NCI-H1436 (cell line): Measurements from ENCODE around the gene ARHGAP44.

Experiments used
- DNase-seq: peaks from one replicate; lab custom pipeline; 2025; lab: John Stamatoyannopoulos, UW

The ARHGAP44 gene

DNA sequence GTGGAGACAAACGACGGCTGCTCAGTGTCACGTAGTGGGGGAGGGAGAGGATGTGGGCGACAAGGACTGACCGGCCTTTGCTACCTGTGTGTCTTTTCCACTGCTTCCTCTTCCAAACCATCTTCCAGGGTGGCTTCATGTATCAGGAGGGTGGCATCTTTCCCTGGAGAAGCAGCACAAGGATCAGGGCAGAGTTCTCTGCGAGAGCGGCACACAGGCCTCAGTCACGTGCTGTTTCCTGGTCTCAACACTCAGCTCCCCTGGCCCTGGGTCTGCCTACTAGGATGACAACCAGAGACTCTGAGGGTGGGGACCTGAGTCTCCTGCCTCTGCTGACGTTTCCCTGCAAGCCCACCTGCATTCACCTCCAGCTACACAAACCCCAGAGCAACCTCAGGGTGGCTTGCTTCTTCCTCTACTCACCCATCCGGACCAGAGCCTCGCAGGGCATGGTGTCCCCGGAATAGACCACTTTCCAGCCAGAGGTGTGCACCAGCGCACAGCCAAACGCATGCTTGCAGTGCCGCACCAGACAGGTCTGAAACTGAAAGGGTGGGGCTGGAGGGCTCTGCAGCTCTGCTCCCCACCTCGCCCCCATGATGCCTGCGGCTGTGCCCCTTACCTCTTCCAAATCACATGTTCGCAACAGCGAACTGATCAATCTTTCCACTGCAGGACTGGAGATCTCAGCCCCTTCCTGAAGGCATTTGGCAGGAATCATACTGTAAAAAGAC is 205.2 kb downstream of the ARHGAP44 start:
- no peak for DNase-seq

DNA sequence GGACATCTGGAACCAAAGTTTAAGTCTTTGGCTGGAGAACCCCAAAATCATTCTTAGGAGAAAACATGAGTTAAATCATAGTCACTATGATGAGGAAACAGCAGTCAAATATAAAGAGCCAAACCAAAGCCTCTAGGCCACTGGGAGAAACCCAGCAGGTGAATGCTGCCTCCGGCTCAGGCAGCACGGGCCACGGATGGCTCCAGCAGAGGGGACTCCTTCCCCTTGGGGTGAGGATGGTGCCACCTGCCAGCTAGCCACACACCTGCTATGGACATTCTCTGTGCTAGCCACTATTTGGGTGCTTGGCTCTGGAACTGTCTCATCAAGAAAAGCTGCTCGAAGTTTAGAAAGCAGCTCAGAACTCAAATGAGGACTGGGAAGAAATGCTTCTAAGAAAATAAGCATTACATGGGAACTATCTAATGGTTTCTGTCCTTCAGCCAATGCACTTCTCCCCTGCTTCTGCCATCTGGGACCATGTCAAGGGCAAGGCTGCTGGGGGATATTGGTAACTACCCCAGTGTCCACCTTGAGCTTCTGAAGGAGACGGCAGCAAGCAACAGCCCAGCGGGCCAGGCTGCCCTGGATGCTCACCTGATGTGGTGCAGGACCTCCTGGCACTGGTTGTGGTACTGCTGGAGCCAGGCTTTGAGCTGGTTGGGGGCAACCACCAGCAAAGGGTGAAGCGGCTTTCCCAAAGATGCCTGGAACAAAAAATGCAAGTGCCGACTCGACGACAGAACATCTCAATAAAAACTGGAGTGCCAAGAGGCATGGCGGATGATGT is 206.0 kb downstream of the ARHGAP44 start:
- DNase-seq = no peak

DNA sequence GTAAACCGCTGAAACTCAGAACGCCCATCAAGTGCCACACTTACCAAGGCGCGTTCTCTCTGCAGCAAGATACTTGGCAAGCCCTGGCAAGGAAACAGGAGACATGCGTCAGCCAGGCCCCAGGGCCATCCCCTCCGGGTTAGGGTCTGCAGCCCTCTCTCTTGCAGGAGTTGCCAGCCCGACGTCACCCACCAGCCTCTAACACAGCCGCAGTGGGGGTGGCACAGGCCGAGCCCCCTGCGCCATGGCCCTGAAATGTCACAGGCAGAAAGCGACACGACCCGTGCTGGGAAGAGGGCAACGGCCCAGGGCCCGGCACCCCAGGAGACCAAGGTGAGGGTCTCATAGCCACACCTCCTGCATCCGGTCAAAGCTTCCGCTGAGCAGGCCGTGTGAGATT is 206.6 kb downstream of the ARHGAP44 start:
- DNase-seq = no peak

DNA sequence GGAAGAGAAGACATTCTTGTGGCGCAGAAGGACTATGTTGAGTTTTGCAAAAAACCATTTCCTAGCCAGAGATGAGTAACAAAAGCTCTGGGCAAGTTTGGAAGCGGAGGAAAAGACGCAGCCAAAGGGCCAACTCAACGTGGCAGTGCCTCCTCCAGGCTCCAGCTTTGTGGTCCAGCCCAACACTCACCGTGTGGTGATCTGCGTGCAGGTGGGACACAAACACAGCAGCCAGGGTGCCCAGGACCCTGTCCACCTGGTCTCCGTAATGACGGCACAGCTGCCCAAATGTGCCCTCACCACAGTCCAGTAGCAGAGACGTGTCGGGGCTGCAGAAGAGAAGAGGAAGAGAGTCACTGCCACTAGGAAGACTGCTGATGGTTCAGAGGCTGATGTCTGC is 207.1 kb downstream of the ARHGAP44 start:
- DNase-seq = no peak

DNA sequence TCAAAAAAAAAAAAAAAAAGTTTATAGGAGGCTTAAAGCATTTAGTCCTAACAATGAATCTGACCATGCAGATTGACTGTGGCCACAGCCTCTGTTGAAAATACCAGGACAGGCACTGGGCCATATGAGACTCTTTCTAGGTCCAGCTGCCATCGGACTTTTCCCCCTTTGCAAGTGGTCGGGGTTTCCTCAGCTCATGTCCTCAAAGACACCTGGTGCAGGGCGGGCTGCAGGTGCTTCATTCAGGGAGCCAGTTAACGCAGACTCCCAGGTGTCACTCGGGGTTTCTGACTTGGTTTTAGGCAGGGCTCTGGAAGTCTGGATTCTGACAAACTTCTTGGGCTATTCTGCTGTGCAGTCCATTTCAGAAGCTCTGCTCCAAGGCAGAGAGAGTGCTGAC is 207.6 kb downstream of the ARHGAP44 start:
- no peak for DNase-seq

DNA sequence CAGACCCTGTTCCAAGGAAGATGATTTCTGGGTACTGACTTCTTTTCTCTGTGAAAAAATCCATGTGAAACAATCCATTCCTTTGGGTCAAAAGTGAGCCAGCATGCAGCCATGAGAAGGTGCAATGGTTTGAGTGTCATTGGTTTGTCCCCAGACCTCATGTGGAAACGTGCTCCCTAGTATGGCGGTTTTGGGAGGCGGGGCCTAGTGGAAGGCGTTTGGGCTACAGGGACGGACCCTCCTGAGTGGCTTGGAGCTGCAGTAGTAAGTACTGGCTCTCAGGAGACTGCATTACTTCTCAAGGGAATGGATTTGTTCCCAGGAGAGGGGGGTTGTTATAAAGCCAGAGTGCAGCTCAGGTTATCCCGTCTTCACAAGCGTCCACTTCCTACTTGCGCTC is 209.2 kb downstream of the ARHGAP44 start:
- DNase-seq = no peak

DNA sequence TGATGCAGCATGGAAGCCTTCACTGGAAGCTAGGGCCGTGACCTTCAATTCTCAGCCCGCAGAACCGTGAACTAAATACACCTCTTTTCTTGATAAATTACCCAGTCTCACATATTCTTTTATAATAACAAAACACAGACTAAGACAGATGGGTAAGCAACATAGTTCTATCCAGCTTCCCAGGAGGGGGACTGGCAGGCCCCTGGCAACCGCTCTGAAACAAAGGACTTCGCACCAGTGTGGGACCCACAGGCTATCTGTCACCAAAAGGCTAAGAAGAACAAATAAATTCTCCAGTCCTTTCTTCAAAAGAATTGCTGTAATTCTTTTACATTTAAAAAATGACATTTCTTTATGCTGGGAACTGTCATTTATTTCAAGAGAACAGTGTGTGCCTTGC is 209.6 kb downstream of the ARHGAP44 start:
- no peak for DNase-seq

DNA sequence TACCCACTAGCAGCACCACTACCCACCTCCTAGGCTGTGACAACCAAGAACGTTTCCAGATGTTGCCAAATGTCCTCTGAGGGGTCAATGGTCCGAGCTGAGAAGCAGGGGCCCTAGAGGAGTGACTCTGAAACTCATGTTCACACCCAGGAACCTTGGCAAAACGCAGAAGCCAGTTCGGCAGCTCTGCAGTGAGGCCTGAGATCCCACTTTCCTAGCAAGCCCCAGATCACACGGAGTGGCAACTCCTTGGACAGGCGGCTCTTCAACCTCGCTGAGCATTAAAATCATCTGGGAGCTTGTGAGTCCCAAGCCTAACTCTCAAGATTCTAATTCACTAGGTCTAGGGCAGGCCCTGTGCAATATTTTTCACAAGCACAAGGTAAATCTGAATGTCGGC is 211.3 kb downstream of the ARHGAP44 start:
- no peak for DNase-seq

DNA sequence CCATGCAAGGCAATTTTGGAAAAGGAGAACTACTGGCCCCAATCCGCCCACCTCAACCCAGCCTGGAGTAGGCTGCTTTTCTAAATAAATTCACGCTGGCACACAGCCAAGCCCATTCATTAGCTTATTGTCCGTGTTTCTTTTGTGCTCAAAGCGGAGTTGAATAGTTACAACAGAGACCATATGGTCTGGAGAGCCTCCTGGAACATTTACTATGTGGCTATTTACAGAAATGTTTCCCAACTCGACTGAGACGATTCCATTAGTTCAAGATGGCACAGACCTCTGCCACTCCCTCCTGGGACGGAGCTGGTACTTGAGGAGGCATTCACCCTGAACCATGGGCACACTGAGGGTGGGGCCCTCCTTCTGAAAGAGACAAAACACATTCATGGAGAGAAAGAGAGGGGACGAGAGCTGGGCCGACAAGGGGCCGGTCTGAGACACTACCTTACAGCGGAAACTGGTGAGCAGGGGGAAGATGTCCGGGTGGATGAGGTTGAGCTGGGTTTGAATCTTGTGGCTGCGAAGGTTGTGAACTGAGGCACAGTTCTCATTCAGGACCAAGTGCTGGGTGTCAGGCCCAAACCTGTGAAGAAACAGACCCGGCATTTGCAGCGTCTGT is 212.8 kb downstream of the ARHGAP44 start:
- no peak for DNase-seq

DNA sequence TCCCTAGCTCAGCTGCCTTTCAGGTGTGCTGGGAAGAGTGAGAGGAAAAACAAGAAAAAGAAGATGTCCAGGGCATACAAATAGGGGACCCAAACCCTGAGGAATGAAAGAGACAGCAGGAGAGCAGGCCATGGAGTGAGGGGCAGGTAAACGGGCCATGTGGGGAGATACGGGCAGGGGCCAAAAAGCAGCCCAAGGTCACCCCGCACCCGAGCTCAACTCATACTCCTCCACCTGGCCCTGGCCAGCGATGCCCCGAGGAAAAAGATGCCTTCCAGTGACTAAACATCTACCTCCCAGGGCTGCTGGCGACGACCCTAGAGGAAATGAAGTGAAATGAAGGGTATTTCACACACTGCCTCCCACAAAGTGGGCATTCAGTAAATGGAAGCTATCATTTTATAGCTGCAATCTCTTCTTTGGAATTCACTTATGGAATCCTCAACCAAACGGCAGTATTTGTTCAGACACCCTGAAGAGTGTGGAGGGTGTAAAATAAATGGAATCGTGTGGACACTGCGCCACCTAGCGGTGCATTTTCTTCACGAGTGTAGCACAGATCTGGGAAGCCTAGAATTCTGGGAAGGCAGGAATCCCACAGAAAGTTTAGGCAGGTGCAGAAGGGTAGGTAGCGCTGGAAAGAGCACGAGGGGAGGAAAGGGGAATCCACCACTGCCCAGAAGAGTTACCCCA is 213.6 kb downstream of the ARHGAP44 start:
- peak; percentile 45 for DNase-seq

DNA sequence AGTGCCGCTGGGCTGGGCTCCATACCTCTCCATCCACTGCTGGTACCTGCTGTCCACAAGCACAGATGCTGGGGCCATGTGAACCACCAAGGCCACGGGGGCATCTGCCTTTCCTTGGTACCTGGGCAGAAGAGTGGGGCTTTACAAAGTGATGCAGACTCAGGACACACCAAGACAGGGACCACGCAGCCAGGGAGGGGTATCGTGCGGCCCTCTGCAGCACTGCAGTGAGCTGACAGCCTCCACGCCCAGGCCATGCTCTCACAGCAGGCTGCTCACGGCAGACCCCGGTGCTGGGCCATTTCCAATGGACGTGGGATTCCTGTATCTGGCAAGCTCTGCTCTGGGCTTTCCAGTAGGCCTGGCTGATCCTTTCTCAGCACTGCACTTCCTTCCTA is 214.2 kb downstream of the ARHGAP44 start:
- DNase-seq = no peak

DNA sequence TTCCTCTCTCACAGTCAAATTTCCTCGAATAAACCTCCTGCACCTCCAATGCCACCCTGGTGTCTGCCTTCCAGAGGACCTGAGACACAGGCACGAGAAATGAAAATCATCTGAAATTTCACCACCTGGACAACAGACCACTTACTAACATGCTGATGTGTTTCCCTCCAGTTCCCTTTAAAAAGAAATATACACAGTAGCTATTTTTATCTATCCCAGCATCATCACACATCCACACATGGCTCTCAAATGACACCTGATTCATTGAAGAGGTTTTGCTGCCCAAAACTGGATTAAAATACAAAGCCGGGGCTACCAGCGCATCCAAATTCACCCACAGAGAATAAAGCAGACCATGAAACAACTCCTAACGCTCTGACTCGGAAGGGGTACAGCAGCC is 214.6 kb downstream of the ARHGAP44 start:
- DNase-seq = no peak

DNA sequence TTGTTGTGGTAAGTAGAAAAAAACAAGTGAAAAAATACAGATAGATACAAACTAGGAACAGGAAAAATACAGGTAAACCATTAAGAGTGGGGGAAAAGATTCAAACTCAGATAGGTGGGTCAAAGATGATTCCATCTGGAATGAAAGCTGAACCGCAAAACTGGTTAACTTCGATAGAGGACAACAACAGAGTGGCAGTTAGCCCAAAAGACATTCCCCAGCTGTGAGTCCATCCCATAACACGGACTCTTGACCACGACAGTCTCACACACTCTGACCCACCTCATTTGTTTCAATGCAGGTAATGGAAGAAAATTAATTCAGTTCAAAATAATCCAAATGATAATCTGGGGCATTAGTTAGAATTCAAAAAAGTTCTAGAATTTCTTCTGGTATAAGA is 215.0 kb downstream of the ARHGAP44 start:
- no peak for DNase-seq

DNA sequence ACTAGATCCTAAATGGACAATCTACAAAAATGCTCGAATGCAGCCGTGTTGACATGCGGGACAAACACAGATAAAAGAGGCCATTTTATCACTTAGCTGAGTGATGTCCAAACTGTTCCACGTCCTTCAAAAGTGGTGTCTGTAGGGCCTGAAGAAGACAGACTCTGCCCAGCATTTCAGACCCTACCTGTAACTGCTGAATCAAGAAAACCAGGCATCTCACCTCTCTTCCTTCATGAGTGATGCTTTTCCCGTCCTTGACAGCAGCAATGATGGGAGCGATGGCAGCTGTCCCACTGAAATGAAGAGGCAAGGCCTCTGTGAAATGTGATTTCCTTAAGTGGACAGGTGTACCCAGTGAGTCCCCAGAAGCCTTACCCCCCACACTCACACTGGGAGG is 216.2 kb downstream of the ARHGAP44 start:
- no peak for DNase-seq

DNA sequence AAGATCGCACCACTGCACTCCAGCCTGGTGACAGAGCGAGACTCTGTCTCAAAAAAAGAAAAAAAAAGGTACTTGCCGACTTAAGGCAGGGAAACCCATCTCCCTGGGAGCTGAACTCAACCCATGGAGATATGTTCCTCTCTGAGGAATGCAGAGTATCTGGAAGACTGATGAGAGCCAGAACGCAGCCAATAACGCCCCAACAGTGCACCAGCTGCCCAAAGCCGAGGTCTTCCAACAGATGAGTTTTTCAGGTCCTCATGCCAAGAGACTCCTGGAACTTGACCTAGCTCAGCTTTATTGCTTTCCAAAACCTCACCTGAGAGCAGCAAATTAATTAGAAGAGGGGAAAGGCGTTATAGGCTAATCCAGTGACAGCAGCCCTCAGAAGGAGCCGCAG is 219.2 kb downstream of the ARHGAP44 start:
- no peak for DNase-seq

DNA sequence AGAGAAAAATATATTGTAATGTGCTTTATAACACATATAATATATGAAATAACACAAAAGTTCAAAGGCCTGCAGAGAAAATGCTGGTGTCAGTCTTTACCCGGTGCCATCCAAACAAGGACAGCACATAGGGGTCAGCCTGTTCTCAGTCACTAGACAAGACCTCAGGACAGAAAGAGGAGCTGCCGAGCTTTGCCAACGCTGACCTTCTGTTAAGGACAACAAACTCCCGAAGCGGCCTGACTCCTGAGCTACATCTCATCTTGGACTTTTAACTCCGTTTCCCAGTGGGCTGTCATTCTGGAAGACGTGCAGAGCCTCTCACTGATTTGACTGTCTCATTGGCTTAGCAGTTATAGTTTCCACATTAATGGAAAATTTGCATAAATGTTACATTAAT is 221.7 kb downstream of the ARHGAP44 start:
- DNase-seq = no peak

DNA sequence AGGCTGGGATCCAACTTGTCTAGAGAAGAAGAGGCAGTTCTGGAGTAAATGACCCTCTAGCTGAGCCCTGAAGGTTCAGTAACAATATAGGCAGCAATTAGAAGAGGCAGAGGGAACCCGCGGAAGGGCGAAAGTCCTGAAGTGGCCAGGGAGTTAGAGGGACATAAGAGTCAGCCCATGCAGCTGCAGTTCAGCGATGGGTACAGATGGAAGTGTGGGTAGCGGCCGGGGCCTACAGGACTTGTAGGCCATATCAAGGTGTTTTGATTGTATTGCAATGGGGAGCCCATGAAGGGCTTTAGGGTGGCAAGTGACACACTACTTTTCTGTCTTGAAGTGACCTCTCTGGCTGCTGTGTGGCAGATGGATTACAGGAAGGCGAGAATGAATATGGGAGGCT is 225.5 kb downstream of the ARHGAP44 start:
- no peak for DNase-seq

DNA sequence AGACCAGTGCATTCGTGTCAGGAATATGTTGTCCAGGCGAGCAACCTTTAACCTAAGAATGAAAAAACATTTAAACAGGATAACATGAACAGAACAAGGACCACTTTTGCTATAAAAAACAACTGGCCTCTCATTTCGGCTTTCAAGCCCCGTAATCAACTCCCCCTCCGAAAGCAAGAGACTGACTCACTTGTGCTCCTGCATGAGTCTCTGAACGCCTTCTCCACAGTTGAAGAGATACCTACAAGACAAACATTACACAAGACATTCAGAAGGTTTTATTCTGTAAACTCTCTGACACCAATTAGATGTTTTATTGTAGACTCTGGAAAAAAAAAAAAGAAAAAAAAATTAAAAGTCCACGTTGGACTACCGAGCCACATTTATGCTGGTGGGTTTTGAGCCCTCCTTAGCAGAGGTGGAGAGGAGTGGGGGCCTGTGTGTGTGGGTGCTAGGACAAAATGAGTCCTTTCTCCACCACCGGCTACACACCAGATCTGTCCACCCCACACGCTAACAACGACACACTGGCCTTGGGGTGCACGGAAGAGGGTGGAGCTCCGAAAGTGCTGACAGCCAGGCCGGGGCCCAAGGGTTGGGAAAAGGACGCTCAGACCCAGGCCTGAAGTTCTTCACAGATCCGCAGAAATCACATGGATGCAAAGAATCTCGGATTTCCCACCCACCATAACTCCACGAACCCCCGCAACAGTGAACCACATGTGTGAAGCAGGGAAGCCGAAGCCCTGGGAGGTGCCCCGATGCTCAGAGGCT is 227.8 kb downstream of the ARHGAP44 start:
- DNase-seq = no peak

DNA sequence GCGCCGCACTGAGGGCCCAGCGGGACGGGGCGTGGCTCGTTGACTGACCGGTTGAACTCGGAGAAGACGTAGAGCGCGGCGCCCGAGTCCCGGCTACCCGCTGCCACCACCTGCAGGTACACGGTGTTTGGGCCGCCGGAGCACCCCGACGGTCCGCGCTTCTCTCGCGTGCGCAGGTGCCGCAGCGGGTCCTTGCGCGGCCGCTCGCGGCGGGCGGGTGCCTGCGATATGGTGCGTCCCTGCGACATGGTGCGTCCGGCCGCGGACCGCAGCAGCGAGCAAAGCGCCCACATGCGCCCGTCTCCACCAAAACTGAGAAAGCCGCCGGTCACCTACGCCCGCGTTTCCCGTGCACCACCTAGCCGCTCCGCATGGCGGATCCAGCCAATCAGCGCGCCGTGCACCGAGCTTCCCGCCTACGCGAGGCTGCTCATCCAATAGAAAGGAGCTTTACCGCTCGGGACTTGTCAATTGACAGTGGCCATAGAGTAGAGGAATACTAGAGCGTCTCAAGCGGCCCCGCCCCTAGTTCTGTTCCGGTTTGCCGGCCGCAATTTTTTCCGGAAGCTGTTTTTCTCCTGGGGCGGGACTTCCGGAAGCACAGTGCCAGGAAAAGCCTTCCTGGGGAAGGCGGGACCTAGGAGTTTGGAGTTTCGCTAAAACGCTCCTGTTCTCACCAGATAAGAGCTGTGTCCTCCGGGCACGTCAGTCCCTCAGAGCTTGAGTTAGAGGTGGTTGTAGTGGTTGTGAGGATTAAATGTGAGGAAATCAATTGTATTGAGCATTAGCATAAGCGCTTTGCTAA is 228.6 kb downstream of the ARHGAP44 start, which contains the start of gene ELAC2:
Gene ELAC2, minus strand, starts transcription at position 373 of the 805 bp plus-strand sequence. Its CDS starts 80 bp downstream, at position 293.
- peak; percentile 98 for DNase-seq

DNA sequence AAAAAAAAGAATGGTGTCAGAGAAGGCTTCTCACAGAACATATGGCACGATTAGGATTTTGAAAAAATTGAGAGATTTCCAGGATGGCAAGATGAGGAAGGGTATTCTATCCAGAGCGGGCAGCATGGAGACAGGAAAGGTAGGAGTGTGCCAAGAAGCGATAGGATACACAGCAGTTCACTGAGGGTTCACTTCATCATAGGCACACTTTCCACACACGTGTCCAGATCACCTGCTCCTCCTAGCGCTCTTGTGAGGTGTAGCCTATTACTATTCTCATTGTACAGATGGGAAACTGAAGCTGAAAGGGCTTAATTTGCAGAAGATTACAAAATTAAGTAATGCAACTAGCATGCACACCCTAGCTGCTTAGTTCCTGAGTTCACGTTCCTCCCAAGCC is 234.7 kb downstream of the ARHGAP44 start:
- DNase-seq = peak; percentile 27
